Loucy (cell line): ENCODE results near the gene VWA8.

Experiments used
- H2AFZ ChIP-seq: fragments of 200-600 bp; sonication (generic); 2 replicates; pipeline ENCODE4 v1.6.0; 2016; ENCODE audit warnings: antibody characterized with exemption, mild to moderate bottlenecking, low read length, moderate library complexity
- H3F3A ChIP-seq: fragments of 200-600 bp; 2 replicates; pipeline ENCODE4 v1.6.0; 2016; ENCODE audit warnings: antibody characterized with exemption, low read depth, mild to moderate bottlenecking
- H3K27me3 ChIP-seq: fragments of 200-600 bp; sonication (generic); 2 replicates; pipeline ENCODE4 v1.6.1; 2014; ENCODE audit warnings: low read length, mild to moderate bottlenecking; ENCODE audit not compliant: insufficient read depth, poor library complexity, severe bottlenecking
- H3K36me3 ChIP-seq: fragments of 200-600 bp; sonication (generic); 2 replicates; pipeline ENCODE4 v1.6.1; 2016; ENCODE audit warnings: low read length; ENCODE audit not compliant: insufficient read depth
- H3K4me1 ChIP-seq: fragments of 200-600 bp; sonication (generic); 2 replicates; pipeline ENCODE4 v1.5.1; 2014; ENCODE audit warnings: low read length, mild to moderate bottlenecking; ENCODE audit not compliant: insufficient read depth, poor library complexity, severe bottlenecking
- H3K4me2 ChIP-seq: fragments of 200-600 bp; sonication (generic); 2 replicates; pipeline ENCODE4 v1.6.0; 2014; ENCODE audit warnings: antibody characterized with exemption, low read length, low read depth, mild to moderate bottlenecking; ENCODE audit not compliant: poor library complexity, severe bottlenecking
- H3K4me3 ChIP-seq: fragments of 200-600 bp; sonication (generic); 2 replicates; pipeline ENCODE4 v1.5.1; 2014; ENCODE audit warnings: low read length, mild to moderate bottlenecking, mixed read lengths; ENCODE audit not compliant: poor library complexity, severe bottlenecking
- H3K79me2 ChIP-seq: fragments of 200-600 bp; sonication (generic); 2 replicates; pipeline ENCODE4 v1.6.1; 2014; ENCODE audit warnings: low read length; ENCODE audit not compliant: insufficient read depth
- H3K9ac ChIP-seq: fragments of 200-600 bp; sonication (generic); 2 replicates; pipeline ENCODE4 v1.6.0; 2014; ENCODE audit warnings: mild to moderate bottlenecking, low read depth, low read length, moderate library complexity; ENCODE audit not compliant: poor library complexity, severe bottlenecking
- H3K9me2 ChIP-seq: fragments of 200-600 bp; sonication (generic); replicated peaks from 2 replicates; pipeline ENCODE4 v1.6.1; 2016; ENCODE audit warnings: low read depth, low read length, mixed read lengths
- H3K9me3 ChIP-seq: fragments of 200-600 bp; sonication (generic); 2 replicates; pipeline ENCODE4 v1.6.1; 2014; ENCODE audit warnings: mild to moderate bottlenecking, antibody characterized with exemption, low read length, low read depth; ENCODE audit not compliant: insufficient read depth
- H4K20me1 ChIP-seq: fragments of 200-600 bp; sonication (generic); 2 replicates; pipeline ENCODE4 v1.6.0; 2014; ENCODE audit warnings: antibody characterized with exemption, low read length, mild to moderate bottlenecking; ENCODE audit not compliant: insufficient read depth, poor library complexity, severe bottlenecking
- EZH2phosphoT487 ChIP-seq: fragments of 200-600 bp; IDR thresholded peaks from 2 replicates; pipeline ENCODE4 v1.6.1; 2018; ENCODE audit warnings: antibody characterized with exemption, mild to moderate bottlenecking, moderate library complexity, borderline replicate concordance
- TF ChIP-seq, protein P1 (sequence below): fragments of 200-600 bp; sonication (generic); conservative IDR thresholded peaks from 2 replicates; pipeline ENCODE4 v1.5.1; 2014; ENCODE audit warnings: mild to moderate bottlenecking, antibody characterized with exemption, low read length

Gene VWA8

GRCh38 chr13:41680900-41681299 lies 280.0 kb downstream of the VWA8 start:
- Histone ChIP-seq H3K9me2 (no peaks in the 10 kb centered on the region), H3K4me1 (peaks cover 5% of the 10 kb centered on the region), H2AFZ (no peak overlapping the region), H3K4me2 (no peak overlapping the region), H3K27me3 (no peaks in the 10 kb centered on the region), H4K20me1 (no peaks in the 10 kb centered on the region), H3K79me2 (no peaks in the 10 kb centered on the region), H3K4me3 (no peak overlapping the region), H3F3A (no peaks in the 10 kb centered on the region), H3K9me3 (no peaks in the 10 kb centered on the region), H3K36me3 (peaks cover 6% of the 10 kb centered on the region; the same call in 1 of the 2 replicates), H3K9ac (no peak overlapping the region)
- TF ChIP-seq EZH2phosphoT487: no peak
- TF ChIP-seq, protein P1, sequence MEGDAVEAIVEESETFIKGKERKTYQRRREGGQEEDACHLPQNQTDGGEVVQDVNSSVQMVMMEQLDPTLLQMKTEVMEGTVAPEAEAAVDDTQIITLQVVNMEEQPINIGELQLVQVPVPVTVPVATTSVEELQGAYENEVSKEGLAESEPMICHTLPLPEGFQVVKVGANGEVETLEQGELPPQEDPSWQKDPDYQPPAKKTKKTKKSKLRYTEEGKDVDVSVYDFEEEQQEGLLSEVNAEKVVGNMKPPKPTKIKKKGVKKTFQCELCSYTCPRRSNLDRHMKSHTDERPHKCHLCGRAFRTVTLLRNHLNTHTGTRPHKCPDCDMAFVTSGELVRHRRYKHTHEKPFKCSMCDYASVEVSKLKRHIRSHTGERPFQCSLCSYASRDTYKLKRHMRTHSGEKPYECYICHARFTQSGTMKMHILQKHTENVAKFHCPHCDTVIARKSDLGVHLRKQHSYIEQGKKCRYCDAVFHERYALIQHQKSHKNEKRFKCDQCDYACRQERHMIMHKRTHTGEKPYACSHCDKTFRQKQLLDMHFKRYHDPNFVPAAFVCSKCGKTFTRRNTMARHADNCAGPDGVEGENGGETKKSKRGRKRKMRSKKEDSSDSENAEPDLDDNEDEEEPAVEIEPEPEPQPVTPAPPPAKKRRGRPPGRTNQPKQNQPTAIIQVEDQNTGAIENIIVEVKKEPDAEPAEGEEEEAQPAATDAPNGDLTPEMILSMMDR: no peak

GRCh38 chr13:41678848-41679247 lies 282.1 kb downstream of the VWA8 start:
- no peak overlapping the region for H2AFZ ChIP-seq
- no peaks in the 10 kb centered on the region for H3K79me2 ChIP-seq
- no peaks in the 10 kb centered on the region for H3K9me3 ChIP-seq
- H3K4me1 ChIP-seq: peaks cover 5% of the 10 kb centered on the region
- TF ChIP-seq, protein P1: no peak
- no peak for TF ChIP-seq EZH2phosphoT487
- H3K9ac ChIP-seq: no peak overlapping the region
- no peak overlapping the region for H3K4me3 ChIP-seq
- no peaks in the 10 kb centered on the region for H3F3A ChIP-seq
- H4K20me1 ChIP-seq: no peaks in the 10 kb centered on the region
- H3K27me3 ChIP-seq: no peaks in the 10 kb centered on the region
- no peaks in the 10 kb centered on the region for H3K9me2 ChIP-seq
- H3K36me3 ChIP-seq: peaks cover 5% of the 10 kb centered on the region; the same call in 1 of the 2 replicates
- no peak overlapping the region for H3K4me2 ChIP-seq

DNA sequence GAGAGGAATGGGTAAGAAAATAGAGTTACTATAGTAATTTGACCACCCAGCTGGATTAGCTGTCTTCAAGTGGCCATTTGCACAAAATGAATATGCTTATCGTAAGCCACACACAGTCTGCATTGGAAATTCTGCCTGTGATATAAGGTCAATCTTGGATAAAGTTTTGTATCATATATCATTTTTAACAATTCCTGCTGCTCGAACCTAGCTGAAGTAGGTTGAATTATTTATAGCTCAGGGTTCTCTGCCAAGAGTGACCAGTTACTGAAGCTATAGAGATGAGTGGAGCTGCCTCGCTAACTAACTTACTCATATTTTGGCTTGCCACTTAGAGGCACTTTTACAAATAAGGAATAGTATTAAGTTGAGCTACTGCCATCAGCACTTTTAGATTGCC lies 282.7 kb downstream of the VWA8 start:
- H3K9ac ChIP-seq: no peak overlapping the region
- H3K9me3 ChIP-seq: no peaks in the 10 kb centered on the region
- peaks cover 5% of the 10 kb centered on the region for H3K4me1 ChIP-seq
- H3K27me3 ChIP-seq: no peaks in the 10 kb centered on the region
- no peaks in the 10 kb centered on the region for H4K20me1 ChIP-seq
- no peak overlapping the region for H3K4me2 ChIP-seq
- H3K9me2 ChIP-seq: no peaks in the 10 kb centered on the region
- no peak overlapping the region for H2AFZ ChIP-seq
- H3K4me3 ChIP-seq: no peak overlapping the region
- H3K36me3 ChIP-seq: no peaks in the 10 kb centered on the region
- H3F3A ChIP-seq: no peaks in the 10 kb centered on the region
- TF ChIP-seq, protein P1: no peak
- H3K79me2 ChIP-seq: no peaks in the 10 kb centered on the region
